Myocyte (in vitro differentiated cells): ENCODE measurements around the gene SMC6. TPM values are rescaled to one million over a fixed set of nuclear protein-coding genes. Genes with fewer than 3 reads are reported as not detected.

Source experiments
- DNase-seq: peaks from one replicate; pipeline ENCODE4 v3.0.0-alpha.2; 2012; ENCODE audit warnings: low read depth
- total RNA-seq: library from RNA; depleted of rRNA; stranded (reverse); fragments of >200 nt; gene quantifications from 2 replicates; pipeline ENCODE4 v1.2.3, GENCODE V29; 2014

Gene SMC6
- total RNA-seq, 1 donor from 2014 or later, result 32.6 TPM

DNA sequence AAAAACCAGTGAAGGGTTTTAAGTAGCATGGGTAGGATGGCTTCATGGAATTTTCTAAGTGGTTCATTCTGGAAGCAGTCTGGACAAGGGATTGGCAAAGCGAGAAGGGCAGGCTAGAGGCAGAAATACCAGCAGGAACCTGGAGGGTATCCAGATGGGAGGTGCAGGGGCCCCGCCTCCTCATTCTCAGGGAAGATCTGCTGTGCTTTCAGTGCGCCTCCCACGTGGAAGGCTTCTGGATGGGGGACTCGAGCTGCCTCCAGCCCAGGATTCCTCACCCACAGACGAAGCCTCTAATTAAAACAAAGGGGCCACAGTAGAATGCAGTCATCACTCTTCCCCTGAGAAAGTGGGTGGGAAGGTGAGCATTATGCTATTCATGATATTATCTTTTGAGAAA, 133.3 kb downstream of the SMC6 start:
- no peak for DNase-seq

DNA sequence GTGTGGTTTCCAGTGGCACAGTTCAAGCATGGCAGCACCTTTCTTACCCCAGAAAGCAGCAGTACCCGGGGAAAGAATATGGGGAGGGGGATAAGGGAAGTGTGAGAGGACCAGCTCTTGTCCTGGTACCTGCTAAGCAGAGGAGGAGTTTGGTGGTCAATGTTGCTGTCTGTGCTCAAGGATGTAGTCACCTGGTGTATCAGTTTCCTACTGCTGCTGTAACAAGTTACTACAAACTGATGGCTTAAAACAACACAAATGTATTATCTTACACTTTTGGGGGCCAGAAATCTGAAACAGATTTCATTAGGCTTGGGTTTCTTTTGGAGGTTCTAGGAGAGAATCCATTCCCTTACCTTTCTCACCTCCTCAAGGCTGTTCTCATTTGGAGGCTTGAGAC, 135.7 kb downstream of the SMC6 start:
- no peak for DNase-seq

DNA sequence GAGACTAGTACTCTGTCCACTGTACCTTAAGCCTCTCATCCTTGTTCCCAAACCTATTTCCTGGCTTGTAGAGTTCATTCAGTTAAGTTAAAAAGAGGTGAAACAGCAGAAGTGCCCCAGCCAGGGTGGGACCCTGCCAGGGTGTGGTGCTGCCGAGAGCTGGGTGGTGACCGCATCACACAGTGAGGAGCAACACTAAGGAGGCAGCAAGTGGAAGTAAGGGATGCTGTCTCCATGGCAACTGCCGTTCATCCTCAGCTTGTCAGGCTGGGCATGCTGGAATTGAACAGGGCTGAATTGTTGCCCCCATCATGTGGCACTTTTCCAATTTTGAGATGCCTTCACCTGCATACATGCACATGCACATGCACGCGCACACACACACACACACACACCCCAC, 136.1 kb downstream of the SMC6 start:
- DNase-seq, result no peak

DNA sequence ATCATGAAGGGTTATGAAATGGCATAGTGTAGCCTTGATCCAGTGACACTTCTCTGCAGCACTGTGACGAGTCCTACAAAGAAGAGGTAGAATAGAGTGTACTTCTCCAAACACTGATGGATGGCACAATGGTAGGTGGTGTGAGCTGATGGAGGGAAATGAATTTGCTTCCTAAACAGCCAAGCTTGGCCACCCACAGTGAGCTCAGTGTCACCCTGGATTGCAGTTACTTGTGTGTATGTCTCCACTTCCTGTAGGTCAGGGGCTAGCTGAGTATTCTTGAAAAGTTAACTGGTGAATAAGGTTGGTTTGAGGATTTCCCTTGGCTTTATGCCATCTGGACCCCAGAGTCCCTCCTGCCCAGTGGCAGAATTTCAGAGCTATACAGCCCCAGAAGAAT, 137.2 kb downstream of the SMC6 start:
- DNase-seq, result no peak

- no peak for DNase-seq
Measured at GRCh38 chr2:17615728-17616351, 137.8 kb downstream of the SMC6 start.

DNA sequence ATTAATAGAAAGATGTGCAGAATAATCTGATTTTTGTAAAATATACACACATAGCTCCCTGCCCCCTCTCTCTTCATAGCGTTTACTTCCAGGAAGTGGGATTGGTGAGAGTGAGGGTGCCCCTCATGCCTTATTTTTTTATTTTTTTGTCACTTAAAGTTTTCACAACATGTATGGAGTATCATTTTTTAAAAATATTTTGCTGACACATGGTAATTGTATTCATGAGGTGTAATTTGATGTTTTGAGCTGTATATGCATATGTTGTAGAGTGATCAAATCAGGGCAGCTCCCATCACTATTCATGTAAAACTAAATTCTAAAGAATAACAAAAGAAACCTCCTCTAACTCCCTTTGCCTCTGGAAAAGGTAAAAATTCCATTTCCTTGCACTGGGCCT, 138.5 kb downstream of the SMC6 start:
- no peak for DNase-seq

DNA sequence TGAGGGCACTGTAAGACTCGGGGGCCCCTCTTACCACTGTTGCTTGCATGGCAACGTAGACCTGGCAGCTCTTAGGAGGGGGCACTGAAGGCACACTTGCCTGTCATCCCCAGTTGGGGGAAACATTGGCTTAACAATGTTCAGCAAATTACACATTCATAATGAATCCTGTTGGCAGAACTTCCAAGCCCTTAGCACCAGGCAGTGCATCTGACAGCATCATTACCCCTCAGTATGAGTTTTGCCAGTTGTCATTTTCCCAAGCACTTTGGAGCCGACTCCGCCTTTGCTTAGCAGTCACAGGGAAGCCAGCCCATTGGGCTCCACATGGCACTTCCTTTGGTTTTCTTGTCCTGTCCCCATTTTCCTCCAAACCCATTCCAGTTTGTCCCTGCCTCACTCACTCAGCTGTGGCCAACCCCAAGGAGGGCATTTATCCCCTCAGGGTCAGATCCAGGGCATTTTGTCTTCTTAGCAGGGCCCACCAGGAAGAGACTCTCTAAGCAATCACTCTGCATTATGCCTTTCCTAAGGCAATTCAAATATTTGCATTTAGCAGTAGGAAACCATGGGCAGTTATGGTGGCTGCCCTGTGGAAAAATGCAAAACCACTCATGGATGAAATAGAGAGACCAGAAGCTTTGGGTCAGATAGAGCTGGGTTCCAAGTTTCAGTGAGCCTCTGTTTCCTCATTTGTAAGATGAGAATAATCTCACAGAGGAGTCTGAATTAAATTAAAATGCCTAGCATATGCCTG, 139.3 kb downstream of the SMC6 start:
- no peak for DNase-seq

Other genes starting within 250 kb of the SMC6 start
- 0.37 TPM in 1 of 2 replicates, not detected in the other for gene RAD51AP2, start 235.4 kb downstream of the SMC6 start, total RNA-seq
- 0.99 and 2.1 TPM in 2 replicates for gene VSNL1, start 213.1 kb downstream of the SMC6 start, total RNA-seq
- 10.4 and 11.3 TPM in 2 replicates for gene GEN1, start 328 bp upstream of the SMC6 start, total RNA-seq
- gene MSGN1, start 62.6 kb upstream of the SMC6 start, total RNA-seq, result not detected in 2 replicates
- 8.8 and 18.0 TPM in 2 replicates for gene KCNS3, start 124.9 kb upstream of the SMC6 start, total RNA-seq